Vagina (tissue), 2 donors: Measurements from ENCODE around the gene ZNF165. TPM values are rescaled to one million over a fixed set of nuclear protein-coding genes. Genes with fewer than 3 reads are reported as not detected.
"Not testable (repeated sequence)": the region's sequence is repeated elsewhere in the genome, so short reads cannot be mapped to it uniquely, and the experiment has no call there.

Experiments used
- DNase-seq, 2 donors: peaks; one replicate each; pipeline ENCODE4 v3.0.0-alpha.2; 2017; ENCODE audit errors: extremely low spot score in 2 of 2
- H3K27ac ChIP-seq: fragments of 200-600 bp; sonication (generic); one replicate; pipeline ENCODE4 v1.5.1; 2019
- H3K27me3 ChIP-seq: fragments of 200-600 bp; sonication (generic); one replicate; pipeline ENCODE4 v1.5.1; 2019
- H3K36me3 ChIP-seq, 2 donors: fragments of 200-600 bp; sonication (generic); one replicate each; pipeline ENCODE4 v1.5.1; 2017 to 2019
- H3K4me1 ChIP-seq: fragments of 200-600 bp; sonication (generic); one replicate; pipeline ENCODE4 v1.5.1; 2019
- H3K4me3 ChIP-seq, 2 donors: fragments of 200-600 bp; sonication (generic); 1 replicate in 1 of 2; 2 replicates in 1 of 2; pipeline ENCODE4 v1.5.1; 2016 to 2019
- H3K9me3 ChIP-seq: fragments of 200-600 bp; sonication (generic); one replicate; pipeline ENCODE4 v1.5.1; 2019
- POLR2A ChIP-seq, 2 donors: fragments of 450-650 bp; IDR thresholded peaks; one replicate each; pipeline ENCODE4 v1.6.1; 2017; ENCODE audit warnings: antibody characterized with exemption in 2 of 2, mild to moderate bottlenecking in 2 of 2, moderate library complexity in 2 of 2
- POLR2AphosphoS5 ChIP-seq, 2 donors: sonication (generic); formaldehyde crosslinking; IDR thresholded peaks; one replicate each; pipeline ENCODE4 v1.9.0; 2017; ENCODE audit warnings: antibody characterized with exemption in 2 of 2, mild to moderate bottlenecking in 2 of 2, low read depth in 1 of 2; ENCODE audit not compliant: insufficient read depth in 1 of 2
- intact Hi-C: fragments of 100-400 bp; cut with DNase I; formaldehyde crosslinking; loops from one replicate; pipeline ENCODE4 v1.15.1; 2023
- total RNA-seq: library from RNA; depleted of rRNA; stranded (reverse); fragments of >200 nt; gene quantifications from one replicate; pipeline ENCODE4 v1.2.3, GENCODE V29; 2016
- TF ChIP-seq, protein P1 (sequence below), 3 experiments: fragments of 450-650 bp in 2 of 3; fragments of 200-600 bp in 1 of 3; sonication (generic) in 1 of 3; IDR thresholded peaks; one replicate each; pipeline ENCODE4 v1.5.1; 2017 to 2019; ENCODE audit warnings: antibody characterized with exemption in 3 of 3, mild to moderate bottlenecking in 2 of 3, moderate library complexity in 2 of 3

Gene ZNF165
- 3.7 TPM for total RNA-seq

DNA sequence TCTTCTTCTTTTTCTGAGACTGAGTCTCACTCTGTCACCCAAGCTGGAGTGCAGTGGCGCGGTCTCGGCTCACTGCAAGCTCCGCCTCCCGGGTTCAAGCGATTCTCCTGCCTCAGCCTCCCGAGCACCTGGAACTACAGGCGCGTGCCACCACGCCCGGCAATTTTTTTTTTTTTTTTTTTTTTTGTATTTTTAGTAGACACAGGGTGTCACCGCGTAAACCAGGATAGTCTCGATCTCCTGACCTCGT, at the start of gene ZNF165:
Gene ZNF165 (plus strand): TSS at position 188 of the 250 bp plus-strand sequence. CDS start 4,913 bp downstream, outside the sequence.
- Histone ChIP-seq H3K27ac (peak within 1 kb of the TSS; percentile 85), H3K4me3 (peak within 1 kb of the TSS; percentile 69 to 81)
- H3K4me1 ChIP-seq, DNase-seq, H3K9me3 ChIP-seq, intact Hi-C loops, H3K36me3 ChIP-seq, H3K27me3 ChIP-seq: not testable (repeated sequence)

DNA sequence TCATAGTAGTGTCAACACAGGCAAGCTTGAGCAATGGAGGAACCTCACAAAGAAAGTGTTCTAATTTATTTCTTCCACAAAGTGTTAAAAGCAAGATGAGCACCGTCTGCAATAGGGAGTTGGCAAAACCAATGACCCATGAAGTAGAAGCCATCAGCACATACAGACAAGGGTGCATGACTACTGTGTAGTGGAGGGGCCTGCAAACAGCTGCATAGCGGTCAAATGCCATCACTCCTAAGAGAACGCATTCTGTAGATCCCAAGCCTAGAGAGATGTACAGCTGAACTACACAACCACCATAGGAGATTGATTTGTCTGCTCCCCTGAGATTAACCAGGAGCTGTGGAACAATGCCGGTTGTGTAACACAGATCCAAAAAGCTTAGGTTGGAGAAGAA, 26.8 kb upstream of the ZNF165 start:
- no peak for DNase-seq
- no peak overlapping the region for H3K4me3 ChIP-seq
- H3K27me3 ChIP-seq = no peaks in the 10 kb centered on the region
- no peak overlapping the region for H3K27ac ChIP-seq
- H3K4me1 ChIP-seq = no peaks in the 10 kb centered on the region
- no peaks in the 10 kb centered on the region for H3K36me3 ChIP-seq
- TF ChIP-seq POLR2A (IDR thresholded peaks at IDR 0.05) (no peak), POLR2AphosphoS5 (IDR thresholded peaks at IDR 0.05; ENCODE audit: insufficient read depth in 1 of 2, low read depth in 1 of 2) (no peak)
- TF ChIP-seq, protein P1, sequence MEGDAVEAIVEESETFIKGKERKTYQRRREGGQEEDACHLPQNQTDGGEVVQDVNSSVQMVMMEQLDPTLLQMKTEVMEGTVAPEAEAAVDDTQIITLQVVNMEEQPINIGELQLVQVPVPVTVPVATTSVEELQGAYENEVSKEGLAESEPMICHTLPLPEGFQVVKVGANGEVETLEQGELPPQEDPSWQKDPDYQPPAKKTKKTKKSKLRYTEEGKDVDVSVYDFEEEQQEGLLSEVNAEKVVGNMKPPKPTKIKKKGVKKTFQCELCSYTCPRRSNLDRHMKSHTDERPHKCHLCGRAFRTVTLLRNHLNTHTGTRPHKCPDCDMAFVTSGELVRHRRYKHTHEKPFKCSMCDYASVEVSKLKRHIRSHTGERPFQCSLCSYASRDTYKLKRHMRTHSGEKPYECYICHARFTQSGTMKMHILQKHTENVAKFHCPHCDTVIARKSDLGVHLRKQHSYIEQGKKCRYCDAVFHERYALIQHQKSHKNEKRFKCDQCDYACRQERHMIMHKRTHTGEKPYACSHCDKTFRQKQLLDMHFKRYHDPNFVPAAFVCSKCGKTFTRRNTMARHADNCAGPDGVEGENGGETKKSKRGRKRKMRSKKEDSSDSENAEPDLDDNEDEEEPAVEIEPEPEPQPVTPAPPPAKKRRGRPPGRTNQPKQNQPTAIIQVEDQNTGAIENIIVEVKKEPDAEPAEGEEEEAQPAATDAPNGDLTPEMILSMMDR (IDR thresholded peaks at IDR 0.05) = no peak
- intact Hi-C loops = no loop called here
- no peaks in the 10 kb centered on the region for H3K9me3 ChIP-seq

DNA sequence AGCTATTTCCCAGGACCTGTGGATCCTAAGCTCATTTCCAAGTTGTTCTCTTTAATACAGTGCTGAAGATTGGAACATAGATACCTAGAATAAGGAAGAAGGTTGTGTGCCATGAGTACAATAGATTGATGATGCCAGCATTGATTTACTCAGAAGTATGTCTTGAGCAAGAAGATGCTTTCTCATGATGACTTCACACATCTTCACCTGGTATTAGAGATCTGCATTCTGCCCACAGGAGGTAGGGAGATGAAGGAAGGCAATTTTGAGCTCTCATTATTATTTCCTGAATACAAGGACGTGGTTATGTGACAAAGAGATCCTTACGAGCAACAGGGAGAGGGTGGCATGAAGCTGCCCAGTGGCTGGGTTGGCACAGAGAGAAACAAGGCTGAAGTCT, 20.0 kb upstream of the ZNF165 start:
- H3K27me3 ChIP-seq = no peaks in the 10 kb centered on the region
- H3K36me3 ChIP-seq = no peaks in the 10 kb centered on the region
- H3K9me3 ChIP-seq = no peaks in the 10 kb centered on the region
- TF ChIP-seq POLR2AphosphoS5 (IDR thresholded peaks at IDR 0.05; ENCODE audit: insufficient read depth in 1 of 2, low read depth in 1 of 2) (no peak), POLR2A (IDR thresholded peaks at IDR 0.05) (no peak)
- TF ChIP-seq, protein P1 (IDR thresholded peaks at IDR 0.05) = no peak
- no peak overlapping the region for H3K4me3 ChIP-seq
- H3K4me1 ChIP-seq = no peaks in the 10 kb centered on the region
- intact Hi-C loops = no loop called here
- H3K27ac ChIP-seq = no peak overlapping the region
- DNase-seq = no peak

DNA sequence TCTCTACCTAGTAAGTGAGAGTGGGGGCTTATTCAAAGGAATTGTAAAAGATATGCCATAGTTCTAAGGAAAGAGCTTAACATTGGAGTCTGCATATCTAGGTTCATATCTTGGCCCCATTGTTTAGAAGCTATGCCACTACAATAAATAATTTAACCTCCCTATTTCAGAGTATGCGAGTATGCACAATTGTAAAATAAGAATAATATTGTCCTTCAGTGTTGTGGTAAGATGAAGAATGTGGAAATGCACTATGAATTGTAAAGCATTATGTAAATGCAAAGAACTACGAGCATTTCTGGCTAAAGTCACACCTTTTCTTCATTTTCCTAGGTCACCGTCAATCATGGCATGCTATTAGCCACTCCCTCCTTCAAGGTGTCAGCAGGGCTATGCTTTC, 16.1 kb upstream of the ZNF165 start:
- Histone ChIP-seq H3K9me3 (no peaks in the 10 kb centered on the region), H3K36me3 (no peaks in the 10 kb centered on the region), H3K4me1 (no peaks in the 10 kb centered on the region), H3K27me3 (no peaks in the 10 kb centered on the region), H3K27ac (no peak overlapping the region), H3K4me3 (no peak overlapping the region)
- no peak for DNase-seq
- TF ChIP-seq, protein P1 (IDR thresholded peaks at IDR 0.05) = no peak
- TF ChIP-seq POLR2AphosphoS5 (IDR thresholded peaks at IDR 0.05; ENCODE audit: insufficient read depth in 1 of 2, low read depth in 1 of 2) (no peak), POLR2A (IDR thresholded peaks at IDR 0.05) (no peak)
- intact Hi-C loops = no loop called here

DNA sequence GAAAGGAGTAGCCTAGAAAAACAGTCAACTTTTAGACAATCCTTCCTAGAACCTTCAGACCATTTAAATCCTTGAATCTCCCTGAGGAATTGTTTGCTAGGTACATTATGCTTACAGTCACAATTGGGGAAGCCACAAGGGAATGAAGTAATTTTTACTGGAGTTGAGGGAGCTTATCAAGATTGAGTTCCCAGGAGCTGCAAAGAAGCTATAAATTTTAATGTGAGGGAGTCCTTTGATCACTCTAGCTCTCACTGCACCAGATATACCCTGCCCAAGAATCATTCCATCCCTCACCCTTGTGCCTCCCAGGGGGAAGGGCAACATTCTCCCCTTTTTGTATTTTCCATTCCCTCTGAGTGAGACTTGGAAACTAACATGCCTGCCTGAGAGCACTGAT, 12.3 kb upstream of the ZNF165 start:
- H3K27ac ChIP-seq = no peak overlapping the region
- no peaks in the 10 kb centered on the region for H3K9me3 ChIP-seq
- no peaks in the 10 kb centered on the region for H3K4me1 ChIP-seq
- H3K4me3 ChIP-seq = no peak overlapping the region
- no peak for DNase-seq
- TF ChIP-seq POLR2AphosphoS5 (IDR thresholded peaks at IDR 0.05; ENCODE audit: insufficient read depth in 1 of 2, low read depth in 1 of 2) = no peak
- TF ChIP-seq, protein P1 (IDR thresholded peaks at IDR 0.05) = no peak
- no peak for TF ChIP-seq POLR2A (IDR thresholded peaks at IDR 0.05)
- intact Hi-C loops = no loop called here
- H3K36me3 ChIP-seq = no peaks in the 10 kb centered on the region
- H3K27me3 ChIP-seq = no peaks in the 10 kb centered on the region

DNA sequence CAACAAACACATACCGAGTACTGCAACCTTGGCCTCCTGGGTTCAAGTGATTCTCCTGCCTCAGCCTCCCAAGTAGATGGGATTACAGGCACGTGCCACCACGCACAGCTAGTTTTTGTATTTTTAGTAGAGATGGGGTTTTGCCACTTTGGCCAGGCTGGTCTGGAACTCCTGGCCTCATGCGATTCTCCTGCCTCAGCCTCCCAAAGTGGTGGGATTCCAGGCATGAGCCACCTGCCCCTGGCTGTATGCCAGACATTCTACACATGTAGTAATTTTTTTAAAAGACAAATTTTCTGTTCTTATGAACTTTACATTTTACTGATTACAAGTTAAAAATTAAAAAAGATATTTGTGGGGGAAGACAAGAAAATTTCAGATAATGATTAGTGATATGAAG, 9.4 kb upstream of the ZNF165 start:
- H3K9me3 ChIP-seq, H3K36me3 ChIP-seq, H3K27ac ChIP-seq, H3K4me3 ChIP-seq, H3K4me1 ChIP-seq, DNase-seq, H3K27me3 ChIP-seq, intact Hi-C loops: not testable (repeated sequence)
